A673 (cell line): ENCODE measurements around the gene LYRM4.

Experiments used
- CTCF ChIP-seq: fragments of 300-800, 200-600 bp; sonication (generic); conservative IDR thresholded peaks from 2 replicates; pipeline ENCODE4 v1.5.1; 2017; ENCODE audit warnings: low read depth, mild to moderate bottlenecking, antibody characterized with exemption, low read length, moderate library complexity, mixed read lengths
- EZH2 ChIP-seq: fragments of 200-600 bp; sonication (generic); IDR thresholded peaks from 2 replicates; pipeline ENCODE4 v1.6.1; 2017; ENCODE audit warnings: borderline replicate concordance, low read depth, mild to moderate bottlenecking, mixed read lengths, antibody characterized with exemption, low read length; ENCODE audit not compliant: poor library complexity, severe bottlenecking

DNA sequence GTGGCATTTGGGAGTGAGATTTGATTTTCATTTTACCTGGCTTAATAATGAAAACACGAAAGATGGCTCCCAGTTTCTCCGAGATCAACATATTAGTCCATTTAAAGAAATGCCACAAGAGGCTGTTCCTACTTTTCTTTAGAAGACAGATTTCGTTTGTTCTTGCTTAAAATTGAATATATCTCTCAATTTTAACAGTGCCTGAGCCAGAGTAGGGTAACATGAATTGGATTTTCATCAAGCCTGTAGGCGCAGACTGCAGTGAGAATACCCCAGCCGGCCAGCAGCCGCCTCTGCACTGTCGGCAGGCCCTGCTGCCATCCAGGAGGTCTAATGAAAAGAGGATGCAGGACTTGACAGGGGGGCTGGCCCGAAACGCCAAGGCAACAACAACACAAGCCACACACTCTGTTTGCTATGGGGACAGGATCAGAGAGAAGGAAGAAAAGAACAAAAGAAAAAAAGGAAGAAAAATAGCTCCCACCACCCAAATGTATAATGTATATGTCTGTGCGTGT lies 103.1 kb downstream of the LYRM4 start:
- TF ChIP-seq CTCF (no peak), EZH2 (no peak)
